Heart right ventricle (tissue), 16 donors: ENCODE results near the gene PRKCE. TPM values are rescaled to one million over a fixed set of nuclear protein-coding genes. Genes with fewer than 3 reads are reported as not detected.

Source experiments
- ATAC-seq, 8 donors: fragments of 200-7000 bp; cut with Tn5 transposase; one replicate each; pipeline ENCODE4 v1.9.1; 2020; ENCODE audit warnings: mild to moderate bottlenecking in 8 of 8, moderate library complexity in 8 of 8, moderate number of reproducible peaks in 1 of 8
- DNase-seq, 2 donors: peaks; one replicate each; pipeline ENCODE4 v3.0.0-alpha.2; 2020
- H3K27ac ChIP-seq, 10 donors: fragments of 200-600 bp; sonication (generic) in 2 of 10; one replicate each; pipeline versions ENCODE4 v1.5.0 to v1.8.0; 2020 to 2022; ENCODE audit warnings: mild to moderate bottlenecking in 3 of 10
- H3K27me3 ChIP-seq, 7 donors: fragments of 200-600 bp; one replicate each; pipeline ENCODE4 v1.8.0; 2021 to 2022; ENCODE audit warnings: mild to moderate bottlenecking in 2 of 7
- H3K36me3 ChIP-seq, 9 donors: fragments of 200-600 bp; sonication (generic) in 1 of 9; one replicate each; pipeline versions ENCODE4 v1.5.0 to v1.8.0; 2020 to 2022; ENCODE audit warnings: mild to moderate bottlenecking in 2 of 9
- H3K4me1 ChIP-seq, 9 donors: fragments of 200-600 bp; sonication (generic) in 1 of 9; one replicate each; pipeline versions ENCODE4 v1.5.0 to v1.8.0; 2020 to 2022; ENCODE audit warnings: mild to moderate bottlenecking in 4 of 9
- H3K4me3 ChIP-seq, 10 donors: fragments of 200-600 bp; sonication (generic) in 2 of 10; one replicate each; pipeline versions ENCODE4 v1.5.0 to v1.8.0; 2020 to 2022; ENCODE audit warnings: mild to moderate bottlenecking in 7 of 10, moderate library complexity in 2 of 10
- H3K9me3 ChIP-seq, 11 donors: fragments of 200-600 bp in 10 of 11; sonication (generic) in 2 of 11; one replicate each; pipeline versions ENCODE4 v1.5.0 to v1.8.0; 2013 to 2022; ENCODE audit warnings: mild to moderate bottlenecking in 2 of 11, control low read depth in 1 of 11, moderate library complexity in 1 of 11
- CTCF ChIP-seq, 9 donors: fragments of 200-600 bp; sonication (generic) in 2 of 9; IDR thresholded peaks; one replicate each; pipeline versions ENCODE4 v1.5.0 to v1.8.0; 2021 to 2022; ENCODE audit warnings: antibody characterized with exemption in 9 of 9, mild to moderate bottlenecking in 5 of 9, moderate library complexity in 1 of 9
- WGBS, 2 donors: extraction: QIAGEN DNeasy Blood & Tissue Kit; methylation state at CpG; one replicate each; pipeline ENCODE4 v1.1.7; 2013; ENCODE audit warnings: inconsistent platforms in 1 of 2; 5-methylcytosine and 5-hydroxymethylcytosine counted together
- intact Hi-C, 10 donors: fragments of 100-400 bp; cut with DNase I; formaldehyde crosslinking; loops; one replicate each; pipeline versions ENCODE4 v1.11.1 to v1.14.2; 2022
- polyA plus RNA-seq, 2 donors: library from polyadenylated mRNA; stranded (reverse); fragments of 200-250 nt; gene quantifications; one replicate each; pipeline ENCODE4 v1.2.3, GENCODE V29; 2013
- total RNA-seq, 10 donors: library from RNA; stranded (reverse); fragmentation: NEBNext Ultra II Directional in 3 of 10; extraction: Animal tissue kit (Norgen Biotek cat#: 25700) in 3 of 10; gene quantifications; one replicate each; pipeline versions ENCODE4 v1.2.1 to v1.2.4, GENCODE V29; 2021 to 2023
- donor health status: Arrhythmogenic right ventricular cardiomyopathy.
- donor health status: ischemic (EF 13 %, LVEDD 7.1; RV severe dilation, severe dysfunction).
- donor health status: healthy with polysubstance abuse.
- donor health status: DM: no; HTN: yes; CAD: no.
- donor health status: DM: no; HTN: no; CAD: no.
- donor health status: ischemic (EF 25% LVEDD 6.9; RV normal size, moderate dysfunction).
- donor health status: ischemic (EF 25% LVEDD 5.7; RV mildly dilated, moderate dysfunction).
- donor health status: healthy.
- donor health status: DM: yes; HTN: yes; CAD: no.
- donor health status: Ischemic cardiomyopathy.
- donor health status: ischemic (EF 35%, LVEDD 5.7; RV mildly dilated, moderate dysfunction).
- donor health status: nonischemic (EF 11% LVEDD 7.7; RV severe dilation, severe dysfunction).
- donor health status: DM: yes; HTN: yes; CAD: no.
- donor health status: PGD.
- donor health status: ischemic (EF 29% LVEDD 5.4; RV normal size, mild dysfunction).
- donor health status: nonischemic (EF 23%, LVEDD 6.1; RV moderate dilation, normal function).

PRKCE gene
- total and polyA plus RNA-seq, 12 donors: 3.7 to 22.7 (median 16.7) TPM

- H3K4me1 ChIP-seq: peaks cover 0 to 26% (median 4%) of the 10 kb centered on the region in 9 donors
- no peak overlapping the region for H3K27ac ChIP-seq
- H3K27me3 ChIP-seq: no peaks in the 10 kb centered on the region
- DNase-seq (no peak), ATAC-seq (peak in 2 of 8 donors; percentile 26 to 52)
- 83 to 84% methylated on average over 9 of the region's 9 CpGs for WGBS, 2 donors
- no peaks in the 10 kb centered on the region for H3K9me3 ChIP-seq
- H3K36me3 ChIP-seq: no peaks in the 10 kb centered on the region
- peak in 1 of 9 donors; percentile 3 for TF ChIP-seq CTCF (IDR thresholded peaks at IDR 0.05)
- H3K4me3 ChIP-seq: no peak overlapping the region
- intact Hi-C loops: no loop called here
Observed at GRCh38 chr2:45907592-45907991, 256.1 kb downstream of the PRKCE start.

GRCh38 chr2:45908316-45909170, 257.1 kb downstream of the PRKCE start:
- ATAC-seq: no peak
- H3K27ac ChIP-seq: no peak overlapping the region
- H3K4me1 ChIP-seq: peaks cover 0 to 26% (median 4%) of the 10 kb centered on the region in 9 donors
- TF ChIP-seq CTCF (IDR thresholded peaks at IDR 0.05): no peak
- H3K9me3 ChIP-seq: no peaks in the 10 kb centered on the region
- H3K4me3 ChIP-seq: no peak overlapping the region
- DNase-seq: no peak
- whole genome bisulfite sequencing, 2 donors: 87 to 92% methylated on average over 12 of the region's 12 CpGs
- intact Hi-C loops: no loop called here
- no peaks in the 10 kb centered on the region for H3K36me3 ChIP-seq
- H3K27me3 ChIP-seq: no peaks in the 10 kb centered on the region

- Histone ChIP-seq H3K27me3 (no peaks in the 10 kb centered on the region), H3K27ac (no peak overlapping the region), H3K4me1 (peaks cover 0 to 26% (median 4%) of the 10 kb centered on the region in 9 donors), H3K4me3 (no peak overlapping the region), H3K9me3 (no peaks in the 10 kb centered on the region), H3K36me3 (no peaks in the 10 kb centered on the region)
- intact Hi-C loops: no loop called here
- no peak for TF ChIP-seq CTCF (IDR thresholded peaks at IDR 0.05)
- 84 to 94% methylated on average over 3 of the region's 3 CpGs for whole genome bisulfite sequencing, 2 donors
- no peak for DNase-seq
- no peak for ATAC-seq
Observed at GRCh38 chr2:45909171-45909565, 257.7 kb downstream of the PRKCE start.

- peak in 2 of 8 donors; percentile 32 to 71 for ATAC-seq
- Histone ChIP-seq H3K4me1 (peaks cover 0 to 22% (median 2%) of the 10 kb centered on the region in 9 donors), H3K9me3 (no peaks in the 10 kb centered on the region), H3K27me3 (no peaks in the 10 kb centered on the region), H3K36me3 (no peaks in the 10 kb centered on the region), H3K4me3 (no peak overlapping the region), H3K27ac (no peak overlapping the region)
- TF ChIP-seq CTCF (IDR thresholded peaks at IDR 0.05): no peak
- intact Hi-C loops: no loop called here
- no peak for DNase-seq
- WGBS, 2 donors: 76 to 81% methylated on average over 5 of the region's 5 CpGs
Observed at GRCh38 chr2:45909677-45910191, 258.3 kb downstream of the PRKCE start.
